Retina (tissue), 1 donor: Measurements from ENCODE around the gene TLN1.

Source experiments
- DNase-seq: peaks from one replicate; pipeline ENCODE4 v3.0.0-alpha.2; 2016

Gene TLN1

DNA sequence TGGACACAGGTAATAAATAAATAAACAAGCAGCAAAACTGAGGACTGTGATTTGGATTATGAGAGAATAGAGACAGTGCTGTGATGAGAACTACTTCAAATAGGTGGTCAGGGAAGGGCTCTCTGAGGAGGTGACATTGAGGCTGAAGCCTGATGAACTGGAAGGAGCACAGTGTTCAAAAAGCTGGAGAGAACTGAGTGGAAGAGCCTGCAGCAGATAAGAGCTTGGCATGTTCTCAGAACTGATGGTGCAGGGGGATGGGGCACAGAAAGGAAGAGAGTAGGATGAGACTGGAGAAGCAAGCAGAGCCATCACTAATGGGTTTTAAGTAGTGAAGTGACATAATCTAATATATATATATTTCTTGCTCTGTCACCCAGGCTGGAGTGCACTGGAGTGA, 31.1 kb downstream of the TLN1 start:
- no peak for DNase-seq

- DNase-seq = no peak
Measured at GRCh38 chr9:35700031-35700430, 32.0 kb downstream of the TLN1 start.

DNA sequence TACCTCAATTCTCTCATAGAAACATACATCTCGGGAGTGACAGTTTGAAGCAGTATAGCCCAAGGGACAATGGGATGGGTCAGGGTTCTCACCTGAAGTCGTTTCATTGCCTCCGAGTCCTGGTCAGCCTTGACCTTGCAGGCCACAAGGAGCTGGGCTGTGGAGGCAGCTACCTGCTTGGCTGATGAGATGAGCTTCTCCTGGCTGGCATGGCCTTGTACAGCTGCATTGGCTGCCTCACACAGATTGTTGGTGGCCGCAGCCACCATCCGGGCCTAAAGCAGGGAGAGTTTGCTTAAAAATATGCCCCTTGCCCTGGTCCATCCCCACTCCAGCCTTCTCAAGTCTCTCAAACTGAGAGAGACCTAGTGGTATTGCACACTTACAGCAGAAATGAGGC, 33.8 kb downstream of the TLN1 start:
- DNase-seq = no peak

DNA sequence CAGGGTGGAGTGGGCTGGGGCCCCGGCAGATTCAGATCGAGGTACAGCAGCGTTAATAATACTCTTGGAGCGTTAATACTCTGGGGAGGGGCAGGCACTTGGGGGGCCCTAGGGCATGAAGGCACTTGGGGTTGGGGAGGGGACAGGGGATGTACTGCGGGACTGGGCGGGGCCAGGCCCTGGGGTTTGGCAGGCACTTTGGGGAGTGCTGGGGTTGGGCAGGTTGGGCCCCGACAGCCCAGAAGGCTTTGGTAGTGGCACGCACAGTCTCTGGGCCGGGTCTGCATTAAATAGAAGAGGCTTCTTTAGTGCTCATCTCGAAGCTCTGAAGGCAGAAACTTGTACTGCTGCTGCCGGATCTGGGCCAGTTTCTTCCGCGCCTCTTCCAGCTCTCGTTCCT, 34.5 kb downstream of the TLN1 start:
- DNase-seq = no peak

DNA sequence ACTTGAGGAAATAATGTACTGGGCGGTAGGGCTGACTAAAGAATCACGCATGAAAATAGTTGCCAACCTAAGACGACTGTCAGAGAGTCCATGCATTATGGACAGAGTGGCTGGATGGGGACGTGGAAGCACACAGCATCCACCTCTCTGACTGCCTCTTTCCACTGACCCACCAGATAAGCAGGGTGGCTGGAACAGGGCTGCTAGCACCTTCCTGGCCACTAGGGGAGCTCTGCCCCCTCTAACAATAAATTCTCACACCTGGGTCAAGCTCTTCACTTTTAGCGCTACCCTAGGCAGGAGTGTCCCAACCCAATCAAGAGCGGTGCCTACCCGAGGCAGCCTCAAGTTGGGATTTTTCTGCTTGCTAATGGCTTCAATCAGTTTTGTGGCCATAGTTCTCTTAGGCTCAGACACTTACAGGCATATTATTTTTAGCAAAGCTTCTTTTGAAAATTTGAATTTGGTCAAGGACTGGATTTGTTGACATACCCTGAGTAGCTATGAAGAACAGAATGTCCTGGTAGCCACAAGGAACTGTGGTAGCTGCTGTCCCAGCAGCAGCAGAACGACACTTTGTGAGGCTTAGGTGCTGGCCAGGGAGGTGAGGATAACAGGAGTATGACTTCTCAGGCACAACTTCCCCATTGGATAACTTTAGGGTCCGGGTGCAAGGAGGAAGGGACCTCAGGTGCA, 35.3 kb downstream of the TLN1 start:
- peak; percentile 62 for DNase-seq

GRCh38 chr9:35695943-35696401, 36.0 kb downstream of the TLN1 start:
- DNase-seq = no peak

GRCh38 chr9:35691757-35692301, 40.2 kb downstream of the TLN1 start:
- no peak for DNase-seq

DNA sequence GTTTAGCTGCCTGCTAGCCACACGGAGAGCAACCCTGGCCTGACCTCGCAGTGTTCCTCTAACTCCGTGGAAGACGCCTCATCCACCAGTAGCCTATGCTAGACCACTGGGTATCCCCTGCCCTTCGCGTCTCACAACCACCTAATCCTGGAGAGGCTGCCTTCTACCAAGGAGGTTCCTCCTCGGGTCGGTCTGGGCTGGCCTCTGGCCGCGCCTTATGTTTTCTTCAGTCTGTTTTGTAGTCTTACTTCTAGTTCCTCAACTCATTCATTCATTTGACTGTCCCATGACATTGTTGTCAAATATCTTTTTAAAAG, 40.7 kb downstream of the TLN1 start:
- no peak for DNase-seq

- peak; percentile 44 for DNase-seq
Measured at GRCh38 chr9:35690614-35691333, 41.2 kb downstream of the TLN1 start.

GRCh38 chr9:35690294-35690613, 41.7 kb downstream of the TLN1 start:
- DNase-seq = peak; percentile 57

DNA sequence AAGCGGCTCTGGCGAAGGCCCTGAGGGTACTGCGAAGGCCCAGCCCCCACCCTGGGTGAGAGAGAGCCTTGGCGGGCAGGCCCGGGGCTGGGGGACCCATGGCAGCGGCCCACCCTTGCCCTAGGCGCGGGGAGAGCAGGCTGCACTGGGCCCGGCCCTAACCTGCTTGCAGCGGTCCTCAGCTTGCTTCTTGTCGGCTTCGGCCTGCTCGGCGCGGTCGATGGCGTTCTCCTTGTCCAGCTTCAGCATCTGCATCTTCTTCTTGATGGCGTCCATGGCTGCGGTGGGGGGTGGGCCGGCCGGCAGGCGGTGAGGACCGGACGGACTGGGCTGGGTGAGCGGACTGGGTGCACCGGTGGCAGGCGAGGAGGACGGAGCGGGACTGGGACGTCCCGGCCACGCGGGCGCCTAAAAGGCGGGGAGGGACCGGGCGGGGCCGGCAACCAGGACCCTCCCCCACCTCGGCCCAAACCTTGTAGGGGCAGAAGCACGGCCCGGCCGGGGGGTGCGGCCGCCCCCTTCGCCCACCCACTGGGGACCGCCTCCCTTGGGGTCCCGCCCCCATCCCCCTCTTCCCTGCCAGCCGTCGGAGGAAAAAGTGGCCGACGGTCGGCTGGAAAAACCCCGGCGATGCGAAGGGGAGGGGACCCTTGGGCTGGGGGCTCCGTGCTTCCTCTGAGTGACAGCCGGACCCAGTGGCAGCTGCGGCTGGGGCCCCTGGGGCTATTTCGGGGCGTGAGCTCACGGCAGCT, 42.3 kb downstream of the TLN1 start, which contains the start of gene TPM2:
TSS of gene TPM2 (minus strand) at position 384 of the 752 bp plus-strand sequence. CDS start at position 276, 108 bp downstream.
- peak; percentile 67 for DNase-seq

GRCh38 chr9:35688558-35689541, 43.1 kb downstream of the TLN1 start:
- no peak for DNase-seq

- no peak for DNase-seq
Measured at GRCh38 chr9:35687972-35688557, 43.9 kb downstream of the TLN1 start.

- no peak for DNase-seq
Measured at GRCh38 chr9:35687306-35687705, 44.7 kb downstream of the TLN1 start.

GRCh38 chr9:35686222-35687203, 45.5 kb downstream of the TLN1 start:
- DNase-seq = no peak

- DNase-seq = no peak
Measured at GRCh38 chr9:35685506-35685905, 46.5 kb downstream of the TLN1 start.

GRCh38 chr9:35684921-35685320, 47.1 kb downstream of the TLN1 start:
- no peak for DNase-seq

DNA sequence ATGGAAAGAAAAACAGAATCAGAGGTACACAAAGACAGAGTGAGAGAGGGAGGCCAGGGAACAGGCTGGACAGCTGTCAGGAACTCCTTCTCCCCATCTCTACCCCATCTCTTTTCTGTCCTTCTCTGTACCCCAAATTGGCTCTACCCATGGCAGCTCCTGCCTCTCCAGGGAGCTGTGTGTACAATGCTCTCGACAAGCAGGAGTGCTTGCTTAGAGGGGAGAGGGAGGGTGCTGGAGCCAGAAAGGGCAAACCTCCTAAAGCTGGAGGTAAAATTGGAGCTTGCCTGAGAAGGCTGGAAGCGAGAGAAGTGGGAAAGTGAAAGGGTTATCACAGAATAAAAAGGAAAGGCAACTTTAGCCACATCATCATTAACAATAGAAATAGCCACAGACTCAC, 48.7 kb downstream of the TLN1 start:
- no peak for DNase-seq

GRCh38 chr9:35682520-35683315, 49.3 kb downstream of the TLN1 start:
- DNase-seq = no peak

DNA sequence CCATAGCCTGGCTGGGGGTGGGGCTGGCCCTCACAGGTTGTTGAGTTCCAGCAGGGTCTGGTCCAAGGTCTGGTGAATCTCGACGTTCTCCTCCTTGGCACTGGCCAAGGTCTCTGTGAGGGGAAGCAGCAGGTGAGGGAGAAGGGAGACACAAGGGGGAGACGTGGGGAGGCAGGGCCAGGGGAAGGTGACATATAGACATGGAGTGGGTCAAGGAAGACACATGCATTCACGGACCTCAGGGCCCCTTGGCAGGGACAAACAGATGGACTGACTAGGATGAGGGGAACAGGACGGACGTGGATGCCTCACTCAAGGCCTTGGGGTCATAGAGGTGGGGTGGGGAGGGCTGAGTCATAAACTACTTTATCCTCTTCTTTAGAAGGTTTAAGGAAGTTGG, 49.9 kb downstream of the TLN1 start:
- DNase-seq = no peak
